NCI-H2196 treated with DMSO at 0.1 percent for 48 hours (cell line): Measurements from ENCODE around the gene THAP2.

Source experiments
- DNase-seq: peaks from one replicate; lab custom pipeline; 2025; ENCODE audit not compliant: unreplicated experiment; lab: John Stamatoyannopoulos, UW

THAP2 gene

GRCh38 chr12:71663561-71664410 lies at the start of gene THAP2, which contains the start of gene ZFC3H1:
Gene THAP2, plus strand, starts transcription at chr12:71664301. Its CDS starts 209 bp downstream, at chr12:71664510.
Gene ZFC3H1, minus strand, starts transcription at chr12:71663848. Its CDS starts 238 bp downstream, at chr12:71663610.
- peak; percentile 97 for DNase-seq

- no peak for DNase-seq
Measured at GRCh38 chr12:71621938-71622337, 42.2 kb upstream of the THAP2 start.

- no peak for DNase-seq
Measured at GRCh38 chr12:71625476-71625875, 38.6 kb upstream of the THAP2 start.

GRCh38 chr12:71626098-71626497 lies 38.0 kb upstream of the THAP2 start:
- DNase-seq = no peak

- DNase-seq = no peak
Measured at GRCh38 chr12:71626768-71627167, 37.3 kb upstream of the THAP2 start.

GRCh38 chr12:71627438-71628002 lies 36.6 kb upstream of the THAP2 start:
- DNase-seq = no peak

GRCh38 chr12:71636704-71637115 lies 27.4 kb upstream of the THAP2 start:
- peak; percentile 47 for DNase-seq

- no peak for DNase-seq
Measured at GRCh38 chr12:71638499-71638898, 25.6 kb upstream of the THAP2 start.

GRCh38 chr12:71639341-71639760 lies 24.8 kb upstream of the THAP2 start:
- DNase-seq = no peak

GRCh38 chr12:71640316-71640715 lies 23.8 kb upstream of the THAP2 start:
- DNase-seq = no peak

- DNase-seq = no peak
Measured at GRCh38 chr12:71641390-71641789, 22.7 kb upstream of the THAP2 start.

- no peak for DNase-seq
Measured at GRCh38 chr12:71642264-71642663, 21.8 kb upstream of the THAP2 start.

GRCh38 chr12:71645268-71645667 lies 18.8 kb upstream of the THAP2 start:
- no peak for DNase-seq

GRCh38 chr12:71646512-71646911 lies 17.6 kb upstream of the THAP2 start:
- no peak for DNase-seq

GRCh38 chr12:71648537-71648936 lies 15.6 kb upstream of the THAP2 start:
- DNase-seq = no peak

- no peak for DNase-seq
Measured at GRCh38 chr12:71649401-71649800, 14.7 kb upstream of the THAP2 start.

GRCh38 chr12:71652656-71653055 lies 11.4 kb upstream of the THAP2 start:
- DNase-seq = no peak

GRCh38 chr12:71653137-71653536 lies 11.0 kb upstream of the THAP2 start:
- DNase-seq = no peak

GRCh38 chr12:71654200-71654599 lies 9.9 kb upstream of the THAP2 start:
- DNase-seq = no peak

GRCh38 chr12:71655495-71655894 lies 8.6 kb upstream of the THAP2 start:
- no peak for DNase-seq

- no peak for DNase-seq
Measured at GRCh38 chr12:71655907-71656306, 8.2 kb upstream of the THAP2 start.

- no peak for DNase-seq
Measured at GRCh38 chr12:71656740-71657139, 7.4 kb upstream of the THAP2 start.
